ENCODE results near the gene DEXI. TPM values are rescaled to one million over a fixed set of nuclear protein-coding genes. Genes with fewer than 3 reads are reported as not detected.

The DEXI gene
- total RNA-seq, result 10 to 100 TPM; 31.0 to 31.6 TPM
- 58.9 TPM for polyA plus RNA-seq

GRCh38 chr16:10942352-10943063 lies at the start of gene DEXI:
TSS of gene DEXI (minus strand) at chr16:10942468. CDS start at chr16:10942005, 463 bp downstream.
- Mint-ChIP-seq H3K27me3 (no peaks in the 10 kb centered on the region), H3K4me1 (peaks cover 70 to 92% (median 80%) of the 10 kb centered on the region in 3 donors), H3K27ac (peak within 1 kb of the TSS; percentile 15 to 98 (median 84)), H3K9me3 (no peaks in the 10 kb centered on the region), H3K36me3 (peaks cover 0 to 17% (median 6%) of the 10 kb centered on the region in 3 donors), H3K4me3 (peak within 1 kb of the TSS; percentile 90 to 96 (median 92))
- ChIA-PET POLR2A (interaction anchor here (0.5 to 1.3 kb wide), 4 partner anchors 25 to 969 kb away, joined by 3 to 6 read pairs (median 4); no protein-coding TSS in a partner anchor), CTCF (interaction anchor here (0.8 to 1.7 kb wide), 4 partner anchors 18 to 313 kb away, joined by 3 to 6 read pairs (median 4); partner anchors contain the start of gene SOCS1)
- peak within 1 kb of the TSS; percentile 36 for H3K27ac ChIP-seq (ENCODE audit: low read depth, low read length)
- DNase-seq, result peak; percentile 93 to 95 (median 93)
- H3K4me3 ChIP-seq (ENCODE audit: low read length), result peak within 1 kb of the TSS; percentile 72
- no peaks in the 10 kb centered on the region for H3K9me3 ChIP-seq (ENCODE audit: low read length)
- H3K4me1 ChIP-seq (ENCODE audit: insufficient read depth, low read length), result peaks cover 77% of the 10 kb centered on the region
- H3K36me3 ChIP-seq (ENCODE audit: insufficient read depth, low read length), result no peaks in the 10 kb centered on the region
- no peaks in the 10 kb centered on the region for H3K27me3 ChIP-seq (ENCODE audit: insufficient read depth, low read length, poor library complexity, severe bottlenecking)

DNA sequence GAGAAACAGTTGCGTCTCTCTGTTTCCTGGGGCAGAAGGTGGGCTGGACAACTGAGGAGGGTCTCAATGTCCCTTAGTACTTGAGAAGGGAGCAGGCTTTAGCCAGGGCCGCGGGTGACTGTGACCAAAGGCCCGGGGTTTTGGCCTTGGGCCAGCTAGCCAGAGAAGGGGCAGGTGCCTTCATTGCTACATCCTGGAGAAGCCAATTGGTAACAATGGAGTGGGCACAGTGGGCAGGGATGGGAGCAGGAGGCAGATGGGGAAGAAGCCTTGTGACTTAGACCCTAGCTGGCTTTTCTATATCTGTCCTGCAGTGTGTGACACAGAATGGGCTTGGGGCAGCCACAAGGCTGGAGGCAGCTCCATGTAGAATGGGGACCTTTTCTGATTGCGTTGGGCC lies 48.1 kb upstream of the DEXI start:
- Mint-ChIP-seq H3K27me3 (no peaks in the 10 kb centered on the region), H3K4me3 (no peak overlapping the region), H3K36me3 (peaks cover 23 to 58% (median 27%) of the 10 kb centered on the region in 3 donors), H3K27ac (no peak overlapping the region), H3K9me3 (no peaks in the 10 kb centered on the region), H3K4me1 (peaks cover 29 to 40% (median 31%) of the 10 kb centered on the region in 3 donors)
- Histone ChIP-seq H3K4me1 (ENCODE audit: insufficient read depth, low read length) (peaks cover 28% of the 10 kb centered on the region), H3K9me3 (ENCODE audit: low read length) (no peaks in the 10 kb centered on the region), H3K36me3 (ENCODE audit: insufficient read depth, low read length) (no peaks in the 10 kb centered on the region), H3K27me3 (ENCODE audit: insufficient read depth, low read length, poor library complexity, severe bottlenecking) (no peaks in the 10 kb centered on the region), H3K27ac (ENCODE audit: low read depth, low read length) (no peak overlapping the region), H3K4me3 (ENCODE audit: low read length) (no peak overlapping the region)
- DNase-seq, result no peak
- ChIA-PET POLR2A (no interaction called here), CTCF (no interaction called here)

- H3K27me3 Mint-ChIP-seq, result no peaks in the 10 kb centered on the region
- no peak for DNase-seq
- CTCF ChIA-PET, result no interaction called here
- H3K36me3 Mint-ChIP-seq, result peaks cover 18 to 57% (median 27%) of the 10 kb centered on the region in 3 donors
- H3K27ac ChIP-seq (ENCODE audit: low read depth, low read length), result no peak overlapping the region
- H3K27ac Mint-ChIP-seq, result peak overlapping the region in 1 of 8 donors; percentile 59
- no peak overlapping the region for H3K4me3 ChIP-seq (ENCODE audit: low read length)
- H3K27me3 ChIP-seq (ENCODE audit: insufficient read depth, low read length, poor library complexity, severe bottlenecking), result no peaks in the 10 kb centered on the region
- peaks cover 29 to 40% (median 29%) of the 10 kb centered on the region in 3 donors for H3K4me1 Mint-ChIP-seq
- H3K36me3 ChIP-seq (ENCODE audit: insufficient read depth, low read length), result no peaks in the 10 kb centered on the region
- no peak overlapping the region for H3K4me3 Mint-ChIP-seq
- POLR2A ChIA-PET, result no interaction called here
- no peaks in the 10 kb centered on the region for H3K9me3 ChIP-seq (ENCODE audit: low read length)
- peaks cover 28% of the 10 kb centered on the region for H3K4me1 ChIP-seq (ENCODE audit: insufficient read depth, low read length)
- no peaks in the 10 kb centered on the region for H3K9me3 Mint-ChIP-seq
Measured at GRCh38 chr16:10989559-10989958, 47.3 kb upstream of the DEXI start.

GRCh38 chr16:10988879-10989278 lies 46.6 kb upstream of the DEXI start:
- Mint-ChIP-seq H3K27me3 (no peaks in the 10 kb centered on the region), H3K4me1 (peaks cover 29 to 40% (median 29%) of the 10 kb centered on the region in 3 donors), H3K27ac (peak overlapping the region in 4 of 8 donors; percentile 1 to 75 (median 30)), H3K4me3 (peak overlapping the region in 2 of 7 donors; percentile 30 to 58), H3K9me3 (no peaks in the 10 kb centered on the region), H3K36me3 (peaks cover 20 to 57% (median 20%) of the 10 kb centered on the region in 3 donors)
- Histone ChIP-seq H3K27ac (ENCODE audit: low read depth, low read length) (no peak overlapping the region), H3K4me1 (ENCODE audit: insufficient read depth, low read length) (peaks cover 28% of the 10 kb centered on the region), H3K27me3 (ENCODE audit: insufficient read depth, low read length, poor library complexity, severe bottlenecking) (no peaks in the 10 kb centered on the region), H3K4me3 (ENCODE audit: low read length) (no peak overlapping the region), H3K36me3 (ENCODE audit: insufficient read depth, low read length) (no peaks in the 10 kb centered on the region), H3K9me3 (ENCODE audit: low read length) (no peaks in the 10 kb centered on the region)
- ChIA-PET CTCF (no interaction called here), POLR2A (no interaction called here)
- no peak for DNase-seq

DNA sequence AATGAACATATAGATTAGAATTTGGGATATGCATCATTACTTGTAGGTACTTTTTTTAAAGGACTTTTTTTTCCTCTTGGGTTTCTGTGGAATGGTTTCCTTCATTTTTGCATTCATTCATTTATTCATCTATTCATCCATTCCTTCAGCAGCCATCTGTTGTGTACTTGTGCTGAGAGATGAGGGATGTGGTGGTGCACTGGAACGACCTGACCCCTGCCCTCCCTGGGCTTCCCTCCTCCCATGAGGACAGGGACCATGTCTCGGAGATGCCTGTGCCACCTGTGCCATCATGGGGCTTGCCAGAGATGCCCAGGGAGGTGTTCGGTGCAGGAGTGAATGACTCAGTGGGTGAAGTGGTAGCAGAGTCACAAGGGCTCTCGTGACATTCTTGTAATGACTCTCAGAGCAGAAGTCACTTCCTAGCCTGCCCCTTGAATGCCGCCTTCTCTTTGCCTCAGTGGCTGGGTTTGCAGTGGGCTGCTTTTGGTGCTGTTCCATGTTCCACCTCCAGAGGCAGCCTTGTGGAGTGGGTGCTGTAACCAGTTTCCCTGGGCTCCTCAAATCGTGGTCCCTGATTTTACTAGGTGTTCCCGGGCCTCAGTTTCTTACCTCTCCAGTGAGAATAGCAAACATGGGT lies 46.0 kb upstream of the DEXI start:
- Mint-ChIP-seq H3K36me3 (peaks cover 16 to 56% (median 20%) of the 10 kb centered on the region in 3 donors), H3K4me3 (peak overlapping the region in 5 of 7 donors; percentile 50 to 75 (median 58))

DNA sequence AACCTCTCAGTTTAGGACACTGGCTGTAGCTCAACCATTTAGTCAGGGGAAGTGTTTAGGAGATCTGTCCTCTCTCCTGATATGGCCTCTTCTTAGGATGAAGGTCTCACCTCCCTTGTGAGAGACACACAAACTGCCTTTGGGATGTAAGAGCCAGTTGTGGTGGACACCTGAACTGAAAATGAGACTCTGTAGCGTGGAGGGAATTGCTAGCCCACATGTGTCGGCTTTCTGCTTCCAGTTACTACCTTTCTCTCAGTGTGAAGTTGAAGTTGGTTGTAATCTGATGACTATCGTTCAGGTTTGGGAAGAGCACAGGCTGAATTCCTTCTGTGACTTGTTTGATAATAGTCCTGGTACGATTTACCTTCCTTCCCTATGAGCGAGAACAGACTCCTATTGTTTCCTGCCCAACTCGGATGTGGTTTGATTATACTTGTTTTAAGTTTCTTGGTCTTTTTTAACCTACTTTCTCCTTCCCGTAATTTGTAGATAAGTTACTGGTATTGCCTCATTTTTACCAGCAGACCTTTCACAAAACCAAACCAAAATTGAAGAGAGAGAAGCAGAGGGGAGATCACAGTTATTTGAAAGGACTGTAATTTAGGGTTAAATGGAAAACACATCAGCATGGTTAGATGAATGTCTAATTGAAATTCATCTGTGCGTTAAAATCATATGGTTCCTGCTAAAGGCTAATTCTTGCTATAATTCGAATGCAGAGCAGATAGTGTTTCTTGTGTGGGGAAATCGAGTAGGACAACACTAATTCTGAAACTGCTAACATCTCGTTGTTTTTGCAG lies 45.3 kb upstream of the DEXI start:
- no peak for DNase-seq
- Histone ChIP-seq H3K27ac (ENCODE audit: low read depth, low read length) (no peak overlapping the region), H3K4me3 (ENCODE audit: low read length) (peak overlapping the region; percentile 12), H3K36me3 (ENCODE audit: insufficient read depth, low read length) (no peaks in the 10 kb centered on the region), H3K9me3 (ENCODE audit: low read length) (no peaks in the 10 kb centered on the region), H3K27me3 (ENCODE audit: insufficient read depth, low read length, poor library complexity, severe bottlenecking) (no peaks in the 10 kb centered on the region), H3K4me1 (ENCODE audit: insufficient read depth, low read length) (peaks cover 28% of the 10 kb centered on the region)
- Mint-ChIP-seq H3K27me3 (no peaks in the 10 kb centered on the region), H3K4me1 (peaks cover 26 to 36% (median 32%) of the 10 kb centered on the region in 3 donors), H3K9me3 (no peaks in the 10 kb centered on the region), H3K36me3 (peaks cover 12 to 56% (median 19%) of the 10 kb centered on the region in 3 donors), H3K27ac (peak overlapping the region in 7 of 8 donors; percentile 0 to 63 (median 12)), H3K4me3 (peak overlapping the region in 6 of 7 donors; percentile 50 to 75 (median 58))
- POLR2A ChIA-PET, result no interaction called here
- CTCF ChIA-PET, result no interaction called here

More for the DNA sequence above, 46.0 kb upstream of the DEXI start:
- H3K27ac Mint-ChIP-seq, result peak overlapping the region in 6 of 8 donors; percentile 1 to 64 (median 30)
- ChIA-PET CTCF (no interaction called here), POLR2A (no interaction called here)
- peaks cover 29 to 40% (median 29%) of the 10 kb centered on the region in 3 donors for H3K4me1 Mint-ChIP-seq
- no peaks in the 10 kb centered on the region for H3K27me3 Mint-ChIP-seq
- no peak for DNase-seq
- Histone ChIP-seq H3K27me3 (ENCODE audit: insufficient read depth, low read length, poor library complexity, severe bottlenecking) (no peaks in the 10 kb centered on the region), H3K36me3 (ENCODE audit: insufficient read depth, low read length) (no peaks in the 10 kb centered on the region), H3K9me3 (ENCODE audit: low read length) (no peaks in the 10 kb centered on the region), H3K27ac (ENCODE audit: low read depth, low read length) (no peak overlapping the region), H3K4me3 (ENCODE audit: low read length) (peak overlapping the region; percentile 12), H3K4me1 (ENCODE audit: insufficient read depth, low read length) (peaks cover 28% of the 10 kb centered on the region)
- no peaks in the 10 kb centered on the region for H3K9me3 Mint-ChIP-seq

GRCh38 chr16:10984509-10984908 lies 42.2 kb upstream of the DEXI start:
- peak overlapping the region in 1 of 8 donors; percentile 37 for H3K27ac Mint-ChIP-seq
- no peak for DNase-seq
- no peak overlapping the region for H3K4me3 Mint-ChIP-seq
- no peaks in the 10 kb centered on the region for H3K9me3 ChIP-seq (ENCODE audit: low read length)
- H3K27me3 Mint-ChIP-seq, result no peaks in the 10 kb centered on the region
- H3K9me3 Mint-ChIP-seq, result no peaks in the 10 kb centered on the region
- H3K4me1 Mint-ChIP-seq, result peaks cover 23 to 33% (median 28%) of the 10 kb centered on the region in 3 donors
- no peaks in the 10 kb centered on the region for H3K27me3 ChIP-seq (ENCODE audit: insufficient read depth, low read length, poor library complexity, severe bottlenecking)
- peaks cover 0 to 58% (median 15%) of the 10 kb centered on the region in 3 donors for H3K36me3 Mint-ChIP-seq
- no peak overlapping the region for H3K27ac ChIP-seq (ENCODE audit: low read depth, low read length)
- POLR2A ChIA-PET, result no interaction called here
- CTCF ChIA-PET, result interaction anchor here (1.3 to 1.6 kb wide), 2 partner anchors 13 to 20 kb away, joined by 3 to 4 read pairs; no protein-coding TSS in a partner anchor
- H3K4me3 ChIP-seq (ENCODE audit: low read length), result no peak overlapping the region
- H3K36me3 ChIP-seq (ENCODE audit: insufficient read depth, low read length), result no peaks in the 10 kb centered on the region
- H3K4me1 ChIP-seq (ENCODE audit: insufficient read depth, low read length), result peaks cover 27% of the 10 kb centered on the region
